Measurements from ENCODE around the gene PRR19.
"Not testable (repeated sequence)": the region's sequence is repeated elsewhere in the genome, so short reads cannot be mapped to it uniquely, and the experiment has no call there.

The PRR19 gene

GRCh38 chr19:42328106-42328505 lies 26.2 kb downstream of the PRR19 start:
- ChIA-PET CTCF (no interaction called here), POLR2A (no interaction called here)
- no peak for TF ChIP-seq CTCF (IDR thresholded peaks at IDR 0.05; ENCODE audit: control extremely low read depth, extremely low read depth, low read depth, missing control alignments)
- DNase-seq (ENCODE audit: extremely low spot score) = no peak

- TF ChIP-seq CTCF (IDR thresholded peaks at IDR 0.05; ENCODE audit: control extremely low read depth, extremely low read depth, low read depth, missing control alignments) = no peak
- DNase-seq (ENCODE audit: extremely low spot score) = no peak
- CTCF ChIA-PET = no interaction called here
- POLR2A ChIA-PET = no interaction called here
Observed at GRCh38 chr19:42328854-42329253, 26.9 kb downstream of the PRR19 start.

GRCh38 chr19:42330241-42330711 lies 28.3 kb downstream of the PRR19 start:
- TF ChIP-seq CTCF (IDR thresholded peaks at IDR 0.05; ENCODE audit: control extremely low read depth, extremely low read depth, low read depth, missing control alignments) = no peak
- ChIA-PET POLR2A (no interaction called here), CTCF (interaction anchor here (1.3 to 2.6 kb wide), 5 partner anchors 12 to 221 kb away, joined by 4 to 9 read pairs (median 4); no protein-coding TSS in a partner anchor)

GRCh38 chr19:42331333-42331732 lies 29.4 kb downstream of the PRR19 start:
- CTCF ChIA-PET = interaction anchor here (0.9 to 2.6 kb wide), 6 partner anchors 10 to 222 kb away, joined by 3 to 9 read pairs (median 4); no protein-coding TSS in a partner anchor
- DNase-seq (ENCODE audit: extremely low spot score); POLR2A ChIA-PET: not testable (repeated sequence)

More at GRCh38 chr19:42330241-42330711, 28.3 kb downstream of the PRR19 start:
- DNase-seq (ENCODE audit: extremely low spot score) = no peak

GRCh38 chr19:42332059-42332458 lies 30.1 kb downstream of the PRR19 start:
- POLR2A ChIA-PET = no interaction called here
- CTCF ChIA-PET = interaction anchor here (0.9 to 2.6 kb wide), 4 partner anchors 9 to 223 kb away, joined by 3 to 9 read pairs (median 3); no protein-coding TSS in a partner anchor
- TF ChIP-seq CTCF (IDR thresholded peaks at IDR 0.05; ENCODE audit: control extremely low read depth, extremely low read depth, low read depth, missing control alignments) = no peak
- DNase-seq (ENCODE audit: extremely low spot score) = no peak

GRCh38 chr19:42333018-42333417 lies 31.1 kb downstream of the PRR19 start:
- POLR2A ChIA-PET = no interaction called here
- TF ChIP-seq CTCF (IDR thresholded peaks at IDR 0.05; ENCODE audit: control extremely low read depth, extremely low read depth, low read depth, missing control alignments) = no peak
- CTCF ChIA-PET = interaction anchor here (0.8 to 1.0 kb wide), 3 partner anchors 17 to 251 kb away, joined by 3 to 5 read pairs (median 3); no protein-coding TSS in a partner anchor

GRCh38 chr19:42333975-42334696 lies 32.2 kb downstream of the PRR19 start:
- POLR2A ChIA-PET = no interaction called here
- DNase-seq (ENCODE audit: extremely low spot score) = no peak
- no peak for TF ChIP-seq CTCF (IDR thresholded peaks at IDR 0.05; ENCODE audit: control extremely low read depth, extremely low read depth, low read depth, missing control alignments)
- CTCF ChIA-PET = interaction anchor here (1.0 kb wide), 1 partner anchor 252 kb away, joined by 3 read pairs; no protein-coding TSS in a partner anchor

More at GRCh38 chr19:42333018-42333417, 31.1 kb downstream of the PRR19 start:
- DNase-seq (ENCODE audit: extremely low spot score) = no peak

Data from GM10248 (cell line).